GM20000 (cell line): ENCODE data around the gene UBE2S.
A peak's percentile ranks its signal among the peaks of the same experiment; 100 is the strongest.

Experiments used
- DNase-seq: peaks from one replicate; pipeline ENCODE4 v3.0.0; 2012; ENCODE audit warnings: low spot score
- TF ChIP-seq, protein P1 (sequence below): IDR thresholded peaks from 2 replicates; pipeline ENCODE4 v1.5.1; 2012; ENCODE audit warnings: mild to moderate bottlenecking, control low read depth; ENCODE audit errors: extremely low read depth, missing control alignments

UBE2S gene

GRCh38 chr19:55373993-55374757, 33.4 kb downstream of the UBE2S start:
- DNase-seq = no peak

GRCh38 chr19:55373306-55373992, 34.1 kb downstream of the UBE2S start:
- TF ChIP-seq, protein P1, sequence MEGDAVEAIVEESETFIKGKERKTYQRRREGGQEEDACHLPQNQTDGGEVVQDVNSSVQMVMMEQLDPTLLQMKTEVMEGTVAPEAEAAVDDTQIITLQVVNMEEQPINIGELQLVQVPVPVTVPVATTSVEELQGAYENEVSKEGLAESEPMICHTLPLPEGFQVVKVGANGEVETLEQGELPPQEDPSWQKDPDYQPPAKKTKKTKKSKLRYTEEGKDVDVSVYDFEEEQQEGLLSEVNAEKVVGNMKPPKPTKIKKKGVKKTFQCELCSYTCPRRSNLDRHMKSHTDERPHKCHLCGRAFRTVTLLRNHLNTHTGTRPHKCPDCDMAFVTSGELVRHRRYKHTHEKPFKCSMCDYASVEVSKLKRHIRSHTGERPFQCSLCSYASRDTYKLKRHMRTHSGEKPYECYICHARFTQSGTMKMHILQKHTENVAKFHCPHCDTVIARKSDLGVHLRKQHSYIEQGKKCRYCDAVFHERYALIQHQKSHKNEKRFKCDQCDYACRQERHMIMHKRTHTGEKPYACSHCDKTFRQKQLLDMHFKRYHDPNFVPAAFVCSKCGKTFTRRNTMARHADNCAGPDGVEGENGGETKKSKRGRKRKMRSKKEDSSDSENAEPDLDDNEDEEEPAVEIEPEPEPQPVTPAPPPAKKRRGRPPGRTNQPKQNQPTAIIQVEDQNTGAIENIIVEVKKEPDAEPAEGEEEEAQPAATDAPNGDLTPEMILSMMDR = no peak
- no peak for DNase-seq

More at GRCh38 chr19:55373993-55374757, 33.4 kb downstream of the UBE2S start:
- TF ChIP-seq, protein P1 = no peak

DNA sequence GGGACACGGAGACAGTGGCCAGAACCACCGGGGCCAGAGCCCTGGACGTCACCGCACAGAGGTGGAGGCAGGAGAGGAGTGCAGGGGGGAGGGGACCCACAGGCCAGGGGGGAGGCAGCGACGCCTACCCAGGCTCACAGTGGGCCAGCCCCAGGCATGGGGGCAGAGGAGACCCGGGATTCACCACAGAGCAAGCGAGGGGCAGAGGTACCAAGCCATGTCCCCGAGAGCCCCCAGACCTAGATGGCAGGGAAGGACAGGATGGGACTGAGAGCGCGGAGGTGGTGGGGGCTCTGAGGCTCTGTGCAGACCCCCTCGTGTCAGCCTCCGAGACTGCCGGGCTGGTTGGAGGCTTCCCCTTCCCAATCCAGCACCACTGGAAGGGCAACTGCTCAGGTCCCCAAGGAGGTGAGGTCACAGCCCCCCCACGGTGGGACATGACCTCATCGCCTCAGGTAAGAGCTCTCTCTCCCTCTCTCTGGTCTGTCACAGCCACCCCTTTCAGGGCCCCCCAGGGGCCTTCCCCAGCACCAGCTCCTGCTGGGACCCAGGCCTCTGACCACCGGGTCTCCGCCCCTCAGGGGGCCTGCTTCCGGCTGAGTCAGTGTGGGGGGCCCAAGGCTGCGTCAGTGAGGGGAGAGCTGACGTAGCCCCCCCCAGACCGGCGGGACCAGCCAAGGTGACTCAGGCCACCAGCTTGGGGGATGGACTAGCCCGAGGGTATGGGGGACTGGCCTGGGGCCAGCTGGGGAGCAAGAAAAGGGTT, 35.1 kb downstream of the UBE2S start:
- DNase-seq = no peak
- TF ChIP-seq, protein P1 = no peak

DNA sequence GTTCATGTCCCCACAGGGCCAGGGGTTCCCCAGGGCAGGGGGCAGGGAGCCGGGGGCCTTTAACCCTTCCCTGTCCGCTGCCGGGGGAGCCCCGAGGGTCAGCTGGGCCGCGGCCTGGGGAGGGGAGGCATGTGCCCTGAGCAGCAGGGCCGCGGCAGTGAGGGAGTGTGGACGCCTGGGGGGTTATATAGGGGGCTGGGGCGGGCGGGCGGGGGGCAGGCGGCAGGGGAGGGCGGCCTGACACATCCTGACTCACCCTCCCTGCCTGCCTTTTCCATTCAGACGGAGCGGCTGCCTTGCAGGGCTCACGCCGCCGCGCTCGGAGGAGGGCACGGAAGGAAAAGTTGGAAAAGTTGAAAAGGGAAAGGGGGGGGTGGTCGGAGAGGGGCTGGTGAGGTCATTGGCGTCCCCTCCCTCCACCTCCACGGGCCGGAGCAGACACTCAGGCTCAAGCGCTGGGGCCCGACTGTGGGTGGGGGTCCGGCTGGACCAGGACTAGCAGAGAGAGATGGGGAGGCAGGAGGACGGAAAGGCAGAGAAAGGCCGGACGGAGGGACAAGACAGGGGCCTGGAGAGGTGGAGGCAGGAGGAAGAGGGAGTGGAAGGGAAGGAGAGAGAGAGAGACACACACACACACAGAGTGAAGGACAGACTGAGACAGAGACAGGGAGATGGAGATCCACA, 37.1 kb downstream of the UBE2S start, which contains the start of gene IL11:
Gene IL11 (minus strand): TSS at position 159 of the 684 bp plus-strand sequence. CDS start 153 bp downstream, at position 6.
- DNase-seq = no peak
- TF ChIP-seq, protein P1 = no peak

DNA sequence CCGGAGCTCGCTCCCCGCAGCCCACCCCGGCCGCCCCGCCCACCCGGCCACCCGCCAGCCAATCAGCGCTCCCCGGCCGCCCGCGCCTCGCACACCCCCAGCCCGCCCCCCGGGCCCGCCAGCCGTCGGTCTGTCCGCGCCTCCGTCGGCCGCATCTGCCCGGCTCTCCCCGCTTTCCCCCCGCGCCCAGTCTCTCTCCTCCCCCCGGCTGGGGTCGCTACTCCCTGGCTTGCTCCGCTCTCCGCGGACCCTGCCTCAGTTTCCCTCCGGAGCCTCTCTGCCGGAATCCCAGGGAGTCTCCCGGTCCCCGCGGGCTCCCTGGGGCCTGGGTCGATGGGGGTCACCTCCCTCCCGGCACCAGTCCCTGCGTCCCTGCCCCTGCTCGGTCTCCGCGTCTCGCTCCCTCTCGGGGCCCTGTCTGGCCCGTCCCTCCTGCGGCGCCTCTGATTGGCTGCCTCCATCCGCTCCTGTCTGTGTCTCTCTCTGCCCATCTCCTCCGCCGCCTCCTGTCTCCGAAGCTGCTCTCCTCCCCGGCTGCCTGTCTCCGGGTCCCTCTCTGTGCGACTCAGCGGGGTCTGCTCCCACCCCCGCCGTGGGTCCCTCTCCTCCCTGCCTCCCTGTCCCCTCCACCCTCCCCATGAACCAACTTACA, 37.8 kb downstream of the UBE2S start:
- peak; percentile 72 for DNase-seq
- TF ChIP-seq, protein P1 = no peak

- TF ChIP-seq, protein P1 = no peak
- peak; percentile 69 for DNase-seq
These were observed 38.7 kb downstream of the UBE2S start for GRCh38 chr19:55368701-55369563.
